GM19452 (cell line): Measurements from ENCODE around the gene IL16.
A peak's percentile ranks its signal among the peaks of the same experiment; 100 is the strongest.

ENCODE experiments used
- ATAC-seq: cut with Tn5 transposase; IDR thresholded peaks from one replicate; pipeline ENCODE4 v1.9.1; 2021; ENCODE audit not compliant: unreplicated experiment

The IL16 gene

GRCh38 chr15:81254277-81254915 is 57.7 kb downstream of the IL16 start:
- ATAC-seq: no peak

GRCh38 chr15:81254916-81255290 is 58.2 kb downstream of the IL16 start:
- ATAC-seq: no peak

- no peak for ATAC-seq
These were observed 58.8 kb downstream of the IL16 start for GRCh38 chr15:81255315-81255957.

- no peak for ATAC-seq
These were observed 59.3 kb downstream of the IL16 start for GRCh38 chr15:81255958-81256320.

GRCh38 chr15:81256916-81257315 is 60.2 kb downstream of the IL16 start:
- ATAC-seq: no peak

- no peak for ATAC-seq
These were observed 60.8 kb downstream of the IL16 start for GRCh38 chr15:81257435-81257834.

GRCh38 chr15:81258455-81258854 is 61.8 kb downstream of the IL16 start:
- no peak for ATAC-seq

GRCh38 chr15:81259760-81260298 is 63.1 kb downstream of the IL16 start:
- ATAC-seq: no peak

- ATAC-seq: no peak
These were observed 64.6 kb downstream of the IL16 start for GRCh38 chr15:81261172-81261811.

GRCh38 chr15:81263477-81263876 is 66.8 kb downstream of the IL16 start:
- no peak for ATAC-seq

GRCh38 chr15:81264072-81264857 is 67.6 kb downstream of the IL16 start:
- ATAC-seq: no peak

GRCh38 chr15:81265256-81265943 is 68.7 kb downstream of the IL16 start:
- no peak for ATAC-seq

- ATAC-seq: peak; percentile 82
These were observed 69.5 kb downstream of the IL16 start for GRCh38 chr15:81265944-81266775.

GRCh38 chr15:81268340-81268739 is 71.7 kb downstream of the IL16 start:
- ATAC-seq: no peak

- no peak for ATAC-seq
These were observed 72.4 kb downstream of the IL16 start for GRCh38 chr15:81268881-81269601.

GRCh38 chr15:81270188-81270587 is 73.5 kb downstream of the IL16 start:
- ATAC-seq: no peak

- no peak for ATAC-seq
These were observed 74.3 kb downstream of the IL16 start for GRCh38 chr15:81270781-81271491.

GRCh38 chr15:81271761-81272644 is 75.3 kb downstream of the IL16 start:
- ATAC-seq: no peak
